Umbilical cord (tissue), 2 donors: ENCODE measurements around the gene SH2D3C. TPM values are rescaled to one million over a fixed set of nuclear protein-coding genes. Genes with fewer than 3 reads are reported as not detected.

Experiments
- DNase-seq: peaks from one replicate; pipeline ENCODE4 v3.0.0-alpha.2; 2015; ENCODE audit warnings: low spot score
- total RNA-seq: library from RNA; depleted of rRNA; stranded (reverse); fragments of >200 nt; gene quantifications from one replicate; pipeline ENCODE4 v1.2.3, GENCODE V29; 2014; ENCODE audit warnings: low replicate concordance; ENCODE audit not compliant: insufficient read depth

Gene SH2D3C
- total RNA-seq, 1 donor from 2014 or later = 4.6 TPM

GRCh38 chr9:127720031-127720864, 58.2 kb downstream of the SH2D3C start:
- DNase-seq = no peak

DNA sequence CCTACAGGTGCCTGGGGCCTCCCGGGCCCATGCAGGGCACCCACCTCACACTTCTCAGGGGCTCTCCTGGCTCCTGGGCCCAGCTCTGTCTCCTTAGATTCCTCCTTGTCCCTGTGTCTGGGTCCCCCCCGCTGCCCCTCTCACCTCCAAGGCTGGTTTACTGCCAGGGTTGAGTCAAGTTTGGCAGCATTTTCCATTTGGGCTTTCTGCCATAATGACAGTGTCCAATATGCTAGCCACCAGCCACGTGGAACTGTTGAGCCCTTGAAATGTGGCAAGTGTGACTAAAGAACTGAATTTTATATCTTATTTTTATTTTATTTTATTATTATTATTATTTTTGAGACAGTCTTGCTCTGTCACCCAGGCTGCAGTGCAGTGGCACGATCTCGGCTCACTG, 60.7 kb downstream of the SH2D3C start:
- DNase-seq = no peak

- DNase-seq = no peak
Measured at GRCh38 chr9:127716412-127716811, 62.1 kb downstream of the SH2D3C start.

DNA sequence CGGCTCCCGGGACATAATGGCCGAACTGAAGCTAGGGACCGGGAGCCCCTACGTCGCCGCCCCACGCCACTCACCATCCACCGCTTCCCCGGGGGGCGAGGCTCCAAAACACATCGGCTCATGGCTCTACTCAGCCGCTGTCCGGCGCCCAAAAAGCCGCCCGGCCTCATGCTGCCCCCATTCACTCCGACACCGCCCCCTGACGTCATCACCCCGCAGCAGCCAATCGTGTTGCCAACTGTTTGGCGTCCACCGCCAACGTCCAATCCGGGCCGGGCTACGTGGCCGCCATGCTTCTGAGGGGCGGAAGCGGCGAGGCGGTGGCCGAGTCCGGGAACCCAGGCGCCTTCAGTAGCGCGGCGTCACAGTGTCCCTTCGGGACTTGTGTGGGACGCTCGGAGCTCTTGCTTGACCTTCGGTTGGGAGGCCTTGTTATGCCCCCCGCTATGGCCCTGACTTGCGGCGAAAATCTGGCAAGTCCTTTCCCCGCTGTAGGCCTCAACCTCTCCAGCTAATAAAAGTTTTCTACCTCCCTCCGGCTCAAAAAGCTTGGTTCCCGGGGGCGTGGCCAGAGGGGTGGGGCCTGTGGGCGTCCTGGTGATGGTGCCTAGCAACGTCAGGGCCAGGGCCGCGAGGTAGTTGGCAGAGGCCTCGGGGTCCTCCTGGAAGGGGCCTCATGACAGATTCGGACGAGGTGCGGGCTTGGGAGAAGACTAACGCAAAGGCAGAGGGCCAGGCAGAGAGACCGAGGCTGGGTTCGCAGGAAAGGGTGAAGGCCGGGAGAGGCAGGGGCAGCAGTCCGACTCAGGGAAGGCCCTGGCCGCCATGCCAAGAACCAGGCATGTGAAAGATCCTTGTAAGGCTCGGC, 62.8 kb downstream of the SH2D3C start, which contains the start of the genes PTRH1 and TTC16:
TSS of gene PTRH1 (minus strand) at position 194 of the 868 bp plus-strand sequence. CDS start at position 170, 24 bp downstream.
TSS of gene TTC16 (plus strand) at position 610 of the 868 bp plus-strand sequence. CDS start at position 677, 67 bp downstream.
- peak; percentile 98 for DNase-seq

DNA sequence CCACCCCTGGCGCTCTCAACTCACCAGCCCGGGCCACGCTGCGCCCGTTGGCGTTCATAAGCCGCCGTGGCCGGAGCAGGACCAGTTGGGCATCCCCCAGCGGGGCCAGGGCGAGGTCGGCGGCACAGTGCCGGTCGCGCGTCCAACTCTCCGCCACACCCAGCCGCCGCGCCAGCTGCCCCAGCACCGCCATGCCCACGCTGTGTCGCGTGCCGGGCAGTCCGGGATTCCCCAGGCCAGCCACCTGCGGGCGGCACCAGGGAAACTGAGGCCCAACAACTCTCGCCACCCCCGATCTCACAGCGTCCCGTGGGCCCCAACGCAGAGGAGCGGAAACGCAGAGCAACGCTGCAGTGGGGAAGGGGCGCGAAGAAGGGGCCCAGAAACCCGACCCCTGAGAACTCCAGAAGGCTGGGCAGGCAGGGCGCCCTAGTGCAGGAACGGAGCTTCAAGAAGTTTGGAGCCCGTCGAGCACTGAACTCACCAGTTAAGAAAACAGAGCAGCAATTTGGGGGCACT, 63.5 kb downstream of the SH2D3C start:
- no peak for DNase-seq

- DNase-seq = no peak
Measured at GRCh38 chr9:127714020-127714750, 64.3 kb downstream of the SH2D3C start.

GRCh38 chr9:127712867-127713266, 65.6 kb downstream of the SH2D3C start:
- DNase-seq = no peak

DNA sequence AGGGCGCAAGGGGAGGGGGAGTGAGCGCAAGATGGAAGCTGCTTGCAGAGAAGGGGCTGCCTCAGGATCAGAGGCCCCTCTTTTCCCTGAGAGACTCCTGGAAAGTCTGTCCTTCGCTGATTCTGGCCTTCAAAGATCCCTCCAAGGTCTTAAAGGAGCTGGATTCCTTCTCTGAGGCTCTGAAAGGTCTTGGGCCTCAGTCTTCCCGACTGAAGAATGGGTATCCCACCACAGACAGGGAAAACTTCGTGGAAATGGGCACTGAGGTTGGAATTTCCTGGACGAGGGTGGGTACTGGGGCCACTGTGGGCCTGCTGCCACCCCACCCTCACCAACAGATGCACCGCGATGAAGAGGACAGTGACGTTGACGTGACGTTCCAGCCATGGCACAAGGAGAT, 66.1 kb downstream of the SH2D3C start:
- no peak for DNase-seq

- DNase-seq = no peak
Measured at GRCh38 chr9:127711831-127712274, 66.6 kb downstream of the SH2D3C start.

DNA sequence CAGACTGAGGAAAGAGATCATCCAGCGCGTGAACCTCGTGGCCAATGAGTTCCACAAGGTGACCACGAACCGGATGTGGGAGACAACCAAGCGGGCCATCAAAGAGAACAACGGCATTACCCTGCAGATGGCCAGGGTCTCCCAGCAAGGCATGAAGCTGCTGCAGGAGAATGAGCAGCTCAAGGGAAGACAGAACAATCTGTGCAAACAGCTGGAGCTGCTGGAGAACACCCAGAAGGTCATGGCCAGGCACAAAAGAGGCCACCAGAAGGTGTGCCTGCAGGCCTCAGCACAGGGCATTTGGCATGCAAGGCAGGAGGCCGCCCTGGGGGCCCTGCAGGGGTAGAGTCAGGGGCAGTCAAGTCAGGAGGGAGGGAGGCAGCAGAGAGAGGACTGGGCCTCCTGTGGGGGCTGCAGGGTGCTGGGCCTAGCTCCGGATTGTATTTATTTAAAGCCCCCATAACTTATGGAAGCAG, 67.2 kb downstream of the SH2D3C start:
- DNase-seq = no peak

- DNase-seq = no peak
Measured at GRCh38 chr9:127710204-127710783, 68.2 kb downstream of the SH2D3C start.

DNA sequence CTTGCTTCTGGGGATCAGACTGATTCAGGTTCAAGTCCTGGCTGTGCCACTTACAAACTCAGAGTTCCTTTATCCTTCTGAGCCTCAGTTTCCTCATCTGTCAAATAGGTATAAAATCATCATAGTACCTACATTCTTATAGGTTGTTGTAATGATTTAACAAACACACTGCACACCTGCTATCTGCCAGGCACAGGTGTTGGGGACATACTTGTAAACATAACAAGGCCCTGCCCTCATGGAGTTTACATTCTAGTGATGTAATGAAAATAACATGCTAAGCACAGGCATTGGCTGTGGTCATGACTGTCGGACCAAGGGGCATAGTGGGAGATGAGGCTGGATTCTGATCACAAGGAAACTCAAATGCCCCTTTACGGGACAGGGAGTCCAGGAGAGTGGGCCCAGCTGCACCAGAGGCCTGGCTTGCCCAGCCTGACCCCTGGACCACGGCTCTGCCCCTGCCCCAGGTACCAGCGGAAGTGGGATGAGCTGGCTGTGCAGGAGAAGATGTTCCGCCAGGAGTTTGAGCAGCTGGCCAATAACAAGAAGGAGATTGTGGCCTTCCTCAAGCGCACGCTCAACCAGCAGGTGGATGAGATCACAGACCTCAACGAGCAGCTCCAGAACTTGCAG, 69.4 kb downstream of the SH2D3C start:
- no peak for DNase-seq

- DNase-seq = no peak
Measured at GRCh38 chr9:127707766-127708165, 70.7 kb downstream of the SH2D3C start.

GRCh38 chr9:127706836-127707241, 71.6 kb downstream of the SH2D3C start, which contains the start of gene CFAP157:
Gene CFAP157 (plus strand): TSS chr9:127706988. CDS start chr9:127707032, 44 bp downstream.
- DNase-seq = no peak

GRCh38 chr9:127705577-127706379, 72.7 kb downstream of the SH2D3C start:
- DNase-seq = no peak

DNA sequence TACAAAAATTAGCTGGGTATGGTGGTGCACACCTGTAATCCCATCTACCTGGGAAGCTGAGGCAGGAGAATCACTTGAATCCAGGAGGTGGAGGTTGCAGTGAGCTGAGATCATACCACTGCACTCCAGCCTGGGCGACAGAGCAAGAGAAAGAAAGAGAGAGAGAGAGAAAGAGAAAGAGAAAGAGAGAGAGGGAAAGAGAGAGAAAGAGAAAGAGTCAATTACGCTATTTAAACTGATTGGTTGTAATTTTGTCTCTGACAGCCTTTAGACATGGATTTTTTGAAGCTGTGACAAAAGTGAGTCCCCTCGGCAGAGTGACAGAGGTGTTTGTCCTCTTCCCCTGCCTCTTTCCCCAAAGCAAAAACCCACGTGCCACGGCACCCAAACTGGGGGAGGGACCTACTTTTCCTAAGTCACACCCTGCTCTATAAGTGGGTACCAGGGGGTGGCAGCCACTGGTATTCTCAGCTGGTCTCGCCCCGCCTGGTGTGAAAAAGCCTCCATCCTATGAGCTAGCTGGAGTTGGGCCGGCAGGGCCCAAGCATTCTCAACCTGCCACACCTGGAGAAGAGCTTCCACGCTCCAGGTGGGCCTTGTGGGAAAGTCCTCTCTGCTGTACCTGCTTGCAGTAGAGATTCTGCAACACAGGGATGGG, 75.0 kb downstream of the SH2D3C start:
- no peak for DNase-seq

DNA sequence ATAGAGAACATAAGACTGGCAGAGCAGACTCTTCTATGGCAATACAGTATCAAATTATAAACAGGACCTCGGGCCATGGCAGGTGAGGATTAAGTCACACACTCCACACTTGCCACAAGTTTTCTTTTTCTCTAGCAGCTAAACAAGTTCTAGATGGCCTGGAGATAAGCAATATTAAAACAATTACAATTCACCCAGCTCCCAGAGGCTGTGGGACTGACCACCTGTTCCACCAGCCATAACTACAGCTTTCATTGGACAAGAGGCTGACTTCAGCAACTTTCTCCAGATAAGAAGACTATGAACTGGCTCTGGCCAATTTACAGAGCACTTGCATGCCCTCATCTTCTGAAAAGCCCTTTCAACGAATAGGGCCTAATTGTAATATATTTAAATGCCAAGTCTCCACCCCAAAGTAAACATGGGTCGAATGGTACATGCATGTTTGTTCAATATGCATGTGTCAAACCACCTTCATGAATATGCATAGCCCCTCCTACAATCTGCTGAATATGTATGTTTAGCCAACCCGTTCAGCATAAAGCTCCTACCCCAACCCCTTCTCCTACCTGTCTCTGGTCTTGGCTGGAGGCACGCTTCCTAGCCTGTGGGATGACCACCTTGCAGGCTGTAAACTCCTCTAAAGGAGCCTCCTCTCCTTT, 77.7 kb downstream of the SH2D3C start:
- DNase-seq = no peak

DNA sequence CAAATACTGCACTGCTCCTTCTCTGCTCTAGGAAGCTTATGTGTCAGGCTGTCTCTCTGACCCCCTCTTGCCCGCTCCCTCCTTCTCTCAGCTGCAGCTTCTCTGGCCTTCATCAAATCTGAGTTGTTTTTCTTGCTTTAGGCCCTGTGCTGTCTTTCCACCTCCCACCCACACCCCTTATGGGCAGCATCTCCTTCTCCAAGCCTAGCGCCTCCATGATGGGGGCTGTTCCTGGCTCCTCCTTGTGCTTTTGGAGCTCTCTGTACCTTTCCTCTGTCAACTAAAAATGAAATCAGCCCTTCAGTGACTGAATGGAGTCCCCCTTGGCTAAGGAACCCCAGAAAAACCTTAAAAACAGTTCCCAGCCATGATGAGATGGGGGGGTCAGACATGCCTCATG, 78.3 kb downstream of the SH2D3C start:
- DNase-seq = no peak
